A549 (cell line): ENCODE results near the gene LIN28A.

Experiments used
- CBX2 ChIP-seq: fragments of 200-600 bp; sonication (generic); IDR thresholded peaks from 2 replicates; pipeline ENCODE4 v1.6.1; 2016; ENCODE audit warnings: low read depth, mild to moderate bottlenecking, borderline replicate concordance
- POLR2A ChIP-seq: IDR thresholded peaks from 2 replicates; pipeline ENCODE4 v1.6.1; 2012; ENCODE audit warnings: mild to moderate bottlenecking, low read length

- TF ChIP-seq CBX2 (no peak), POLR2A (no peak)
These were observed 60.4 kb downstream of the LIN28A start for GRCh38 chr1:26470878-26471497.
